ENCODE data around the gene AJM1.
"Not testable (repeated sequence)": the region's sequence is repeated elsewhere in the genome, so short reads cannot be mapped to it uniquely, and the experiment has no call there.

AJM1 gene

GRCh38 chr9:136866898-136867421 is 24.7 kb downstream of the AJM1 start:
- in situ Hi-C loops (cut with HindIII; ENCODE audit: low sequenced_read_pairs), result not testable (repeated sequence)

- in situ Hi-C loops (cut with HindIII; ENCODE audit: low sequenced_read_pairs), result no loop called here
Measured at GRCh38 chr9:136867480-136867879, 25.2 kb downstream of the AJM1 start.

- in situ Hi-C loops (cut with HindIII; ENCODE audit: low sequenced_read_pairs), result no loop called here
Measured at GRCh38 chr9:136867917-136868316, 25.6 kb downstream of the AJM1 start.

- in situ Hi-C loops (cut with HindIII; ENCODE audit: low sequenced_read_pairs), result no loop called here
Measured at GRCh38 chr9:136868644-136869043, 26.4 kb downstream of the AJM1 start.

- in situ Hi-C loops (cut with HindIII; ENCODE audit: low sequenced_read_pairs), result not testable (repeated sequence)
Measured at GRCh38 chr9:136869611-136870010, 27.3 kb downstream of the AJM1 start.

GRCh38 chr9:136875155-136875554 is 32.9 kb downstream of the AJM1 start:
- in situ Hi-C loops (cut with HindIII; ENCODE audit: low sequenced_read_pairs), result no loop called here

- in situ Hi-C loops (cut with HindIII; ENCODE audit: low sequenced_read_pairs), result no loop called here
Measured at GRCh38 chr9:136876476-136876875, 34.2 kb downstream of the AJM1 start.

- in situ Hi-C loops (cut with HindIII; ENCODE audit: low sequenced_read_pairs), result loop anchor here (10.0 kb wide), 1 partner anchor 54 kb away; no protein-coding TSS in a partner anchor
Measured at GRCh38 chr9:136880651-136881050, 38.4 kb downstream of the AJM1 start.

GRCh38 chr9:136881691-136882108 is 39.4 kb downstream of the AJM1 start:
- in situ Hi-C loops (cut with HindIII; ENCODE audit: low sequenced_read_pairs), result loop anchor here (10.0 kb wide), 1 partner anchor 53 kb away; no protein-coding TSS in a partner anchor

GRCh38 chr9:136882109-136882946 is 40.0 kb downstream of the AJM1 start:
- in situ Hi-C loops (cut with HindIII; ENCODE audit: low sequenced_read_pairs), result loop anchor here (10.0 kb wide), 1 partner anchor 52 kb away; no protein-coding TSS in a partner anchor

- in situ Hi-C loops (cut with HindIII; ENCODE audit: low sequenced_read_pairs), result loop anchor here (10.0 kb wide), 1 partner anchor 52 kb away; no protein-coding TSS in a partner anchor
Measured at GRCh38 chr9:136882947-136883283, 40.6 kb downstream of the AJM1 start.

- in situ Hi-C loops (cut with HindIII; ENCODE audit: low sequenced_read_pairs), result loop anchor here (10.0 kb wide), 1 partner anchor 51 kb away; no protein-coding TSS in a partner anchor
Measured at GRCh38 chr9:136883670-136884069, 41.4 kb downstream of the AJM1 start.

- in situ Hi-C loops (cut with HindIII; ENCODE audit: low sequenced_read_pairs), result loop anchor here (10.0 kb wide), 1 partner anchor 49 kb away; no protein-coding TSS in a partner anchor
Measured at GRCh38 chr9:136885950-136886578, 43.8 kb downstream of the AJM1 start, which contains the start of gene TRAF2. TRAF2 (plus strand) TSS chr9:136886516; CDS start chr9:136898741, 12,225 bp downstream.

- in situ Hi-C loops (cut with HindIII; ENCODE audit: low sequenced_read_pairs), result loop anchor here (10.0 kb wide), 1 partner anchor 48 kb away; no protein-coding TSS in a partner anchor
Measured at GRCh38 chr9:136886610-136887597, 44.6 kb downstream of the AJM1 start.

GRCh38 chr9:136888454-136888853 is 46.2 kb downstream of the AJM1 start:
- in situ Hi-C loops (cut with HindIII; ENCODE audit: low sequenced_read_pairs), result loop anchor here (10.0 kb wide), 1 partner anchor 46 kb away; no protein-coding TSS in a partner anchor

- in situ Hi-C loops (cut with HindIII; ENCODE audit: low sequenced_read_pairs), result loop anchor here (10.0 kb wide), 1 partner anchor 45 kb away; no protein-coding TSS in a partner anchor
Measured at GRCh38 chr9:136889858-136890257, 47.6 kb downstream of the AJM1 start.

- in situ Hi-C loops (cut with HindIII; ENCODE audit: low sequenced_read_pairs), result no loop called here
Measured at GRCh38 chr9:136890661-136891060, 48.4 kb downstream of the AJM1 start.
